Endothelial cell of hepatic sinusoid (primary cell): ENCODE measurements around the gene HSPA4L.

ENCODE experiments used
- in situ Hi-C: cut with HindIII; loops from 2 replicates; pipeline ENCODE4 v1.10.0; 2017; ENCODE audit warnings: low sequenced_read_pairs

The HSPA4L gene

DNA sequence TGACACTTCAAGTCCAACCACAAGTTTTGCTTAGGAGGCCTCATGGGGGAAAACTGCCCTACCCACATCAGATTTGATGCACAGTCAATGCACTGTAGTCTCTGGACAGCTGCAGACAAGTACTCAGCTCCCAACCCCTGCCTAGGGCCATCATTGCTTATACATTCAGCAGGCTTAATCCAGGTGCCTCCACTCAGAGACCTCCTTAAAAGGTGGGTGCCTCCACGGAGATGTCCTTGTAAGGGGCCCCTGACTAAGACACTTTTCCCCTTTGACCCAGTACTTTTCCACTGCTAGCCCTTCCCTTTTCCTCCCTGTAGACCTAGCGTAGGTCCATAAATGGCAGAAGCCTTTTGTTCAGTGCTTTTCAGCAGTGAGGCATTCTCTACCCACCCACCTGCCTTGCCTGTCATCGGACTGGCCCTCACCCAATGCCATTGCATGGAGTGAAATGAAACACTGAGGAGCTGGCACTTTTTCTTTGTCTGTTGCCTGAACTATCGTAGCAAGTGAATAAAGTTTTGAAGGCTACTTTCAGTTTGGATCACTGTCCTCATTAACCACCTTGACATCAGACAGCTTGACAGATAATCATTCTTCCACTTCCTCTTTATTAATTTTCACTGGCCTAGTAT lies 74.8 kb downstream of the HSPA4L start:
- in situ Hi-C loops: no loop called here

DNA sequence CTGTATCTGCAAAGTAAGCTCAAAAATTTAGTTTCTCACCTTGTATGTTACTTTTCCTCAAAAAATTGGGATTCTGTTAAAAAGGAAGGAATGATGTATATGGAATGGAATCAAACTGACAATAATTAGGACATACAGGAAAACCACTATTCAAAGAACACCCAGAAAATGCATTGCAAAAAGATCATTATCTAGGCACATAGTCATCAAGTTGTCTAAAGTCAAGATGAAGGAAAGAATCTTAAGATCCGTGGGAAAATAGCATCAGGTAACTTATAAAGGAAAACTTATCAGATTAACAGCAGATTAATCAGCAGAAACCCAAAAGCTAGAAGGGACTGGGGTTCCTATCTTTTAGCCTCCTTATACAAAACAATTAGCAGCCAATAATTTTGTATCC lies 75.5 kb downstream of the HSPA4L start:
- in situ Hi-C loops: no loop called here

DNA sequence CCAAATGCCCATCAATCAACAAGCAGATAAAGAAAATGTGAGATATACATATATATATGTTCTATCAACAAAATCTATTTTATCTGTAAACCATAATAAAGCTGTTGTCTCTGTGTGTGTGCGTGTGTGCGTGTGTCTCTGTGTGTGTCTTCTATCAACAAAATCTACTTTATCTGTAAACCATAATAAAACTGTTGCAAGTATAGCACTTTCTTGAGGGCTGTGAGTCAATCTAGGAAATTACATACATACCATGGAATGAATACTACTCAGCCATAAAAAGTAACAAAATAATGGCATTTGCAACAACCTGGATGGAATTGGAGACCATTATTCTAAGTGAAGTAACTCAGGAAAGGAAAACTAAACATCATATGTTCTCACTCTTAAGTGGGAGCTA lies 86.1 kb downstream of the HSPA4L start:
- in situ Hi-C loops: no loop called here

- in situ Hi-C loops: no loop called here
These were observed 88.2 kb downstream of the HSPA4L start for GRCh38 chr4:127870281-127870680.

DNA sequence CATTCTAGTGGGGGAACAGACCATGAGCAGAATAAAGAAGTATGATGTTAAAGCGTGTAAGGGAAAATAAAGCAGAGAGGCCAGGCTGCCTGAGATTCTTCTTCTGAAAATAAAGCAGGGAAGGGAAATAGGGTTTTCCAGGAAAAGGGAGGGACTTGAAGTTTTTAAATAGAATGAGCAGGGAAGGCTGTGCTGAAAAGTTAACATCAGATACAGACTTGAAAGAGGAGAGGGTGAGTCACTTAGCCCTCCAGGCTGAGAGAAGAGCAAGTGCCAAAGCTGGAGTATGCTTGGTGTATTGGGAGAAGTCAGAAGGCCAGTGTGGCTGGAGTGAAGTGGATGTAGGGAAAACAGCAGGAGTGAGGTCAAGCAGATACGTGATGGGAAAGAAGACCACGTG lies 88.6 kb downstream of the HSPA4L start:
- in situ Hi-C loops: no loop called here

DNA sequence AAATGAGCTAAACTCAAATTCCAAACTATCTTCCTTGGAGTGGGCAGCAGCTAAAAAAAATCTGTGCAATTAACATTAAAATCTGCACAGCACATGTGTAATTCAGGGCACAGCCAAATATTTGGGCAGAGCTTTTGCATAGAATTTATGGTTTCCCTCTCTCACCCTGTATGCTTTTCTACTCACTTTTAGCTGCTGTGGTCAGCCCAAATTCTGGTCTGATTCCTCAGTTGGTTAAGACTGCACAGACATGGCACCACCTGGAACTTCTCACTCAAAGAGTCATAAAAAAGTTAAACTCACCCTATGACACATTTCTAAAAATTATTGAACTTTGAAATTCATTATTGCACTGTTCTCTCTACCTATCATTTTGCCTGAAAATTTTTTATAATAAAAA lies 93.7 kb downstream of the HSPA4L start:
- in situ Hi-C loops: no loop called here

DNA sequence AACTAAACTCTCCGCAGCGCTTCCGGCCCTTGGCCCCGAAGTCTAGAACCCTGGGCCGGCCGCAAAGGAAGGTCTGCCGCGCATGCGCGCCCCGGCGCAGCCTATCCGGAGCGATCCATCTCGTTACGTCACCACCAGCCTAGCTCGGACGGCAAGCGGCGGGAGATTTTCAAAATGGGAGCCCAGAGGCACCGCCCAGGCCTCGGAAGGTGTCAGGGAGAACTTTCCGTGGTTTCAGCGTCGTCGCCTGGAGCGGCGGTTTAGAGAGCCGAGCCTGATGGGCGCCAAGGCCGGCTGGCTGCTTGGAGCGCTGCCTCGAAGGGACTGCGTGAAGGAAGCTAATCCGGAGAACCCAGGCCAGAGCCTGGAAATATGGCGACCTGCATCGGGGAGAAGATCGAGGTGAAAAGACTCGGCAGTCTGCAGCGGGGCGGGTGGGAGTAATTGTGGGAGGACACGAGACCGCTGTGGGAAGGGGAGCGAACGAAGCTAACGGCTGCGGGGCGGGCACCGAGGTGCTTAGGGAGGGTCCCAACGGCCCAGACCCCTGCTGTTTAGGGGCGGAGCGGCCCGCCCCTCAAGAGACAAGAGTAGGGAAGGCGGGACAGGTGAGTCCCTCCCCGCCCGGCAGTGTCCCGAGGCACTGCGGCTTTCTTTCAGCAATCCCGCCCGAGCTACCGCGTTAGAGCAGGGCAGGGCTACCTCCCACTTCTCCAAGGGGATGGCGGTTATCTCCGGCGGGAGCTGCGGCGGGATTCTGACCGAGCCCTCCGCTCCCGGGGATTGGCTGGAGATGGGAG lies 98.8 kb downstream of the HSPA4L start, which contains the start of gene PLK4:
Gene PLK4 (plus strand): TSS at position 131 of the 800 bp plus-strand sequence. CDS start 242 bp downstream, at position 373.
- in situ Hi-C loops: no loop called here

GRCh38 chr4:127881563-127881864 lies 99.4 kb downstream of the HSPA4L start:
- in situ Hi-C loops: no loop called here

DNA sequence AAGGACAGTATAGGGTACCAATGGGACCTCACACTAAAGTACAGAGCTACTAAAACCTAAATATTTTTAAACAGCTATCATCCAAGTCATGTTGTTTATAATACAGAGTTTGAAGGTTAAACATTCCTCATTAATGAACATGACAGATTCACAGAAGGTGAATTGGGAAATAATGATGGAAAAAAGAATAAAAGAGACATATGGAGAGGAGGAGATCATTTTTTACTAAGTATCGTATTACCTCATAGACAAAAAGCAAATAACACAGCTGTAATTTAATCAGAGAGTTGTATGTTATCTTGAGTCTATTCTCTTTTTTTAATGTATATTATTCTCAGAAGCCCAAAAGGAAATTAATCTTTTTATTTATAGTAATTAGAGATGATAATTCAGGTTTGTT lies 106.4 kb downstream of the HSPA4L start:
- in situ Hi-C loops: no loop called here

DNA sequence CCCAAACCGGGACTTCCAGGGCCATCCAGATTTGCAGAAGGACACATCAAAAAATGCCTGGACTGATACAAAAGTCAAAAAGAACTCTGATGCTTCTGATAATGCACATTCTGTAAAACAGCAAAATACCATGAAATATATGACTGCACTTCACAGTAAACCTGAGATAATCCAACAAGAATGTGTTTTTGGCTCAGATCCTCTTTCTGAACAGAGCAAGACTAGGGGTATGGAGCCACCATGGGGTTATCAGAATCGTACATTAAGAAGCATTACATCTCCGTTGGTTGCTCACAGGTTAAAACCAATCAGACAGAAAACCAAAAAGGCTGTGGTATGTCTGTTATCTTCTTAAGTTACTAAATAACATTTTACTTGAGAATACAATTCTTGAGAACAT lies 107.8 kb downstream of the HSPA4L start:
- in situ Hi-C loops: no loop called here
